ENCODE measurements around the gene ELMO1. TPM values are rescaled to one million over a fixed set of nuclear protein-coding genes. Genes with fewer than 3 reads are reported as not detected.

ELMO1 gene
- total RNA-seq, 1 donor, result under 0.01 TPM

DNA sequence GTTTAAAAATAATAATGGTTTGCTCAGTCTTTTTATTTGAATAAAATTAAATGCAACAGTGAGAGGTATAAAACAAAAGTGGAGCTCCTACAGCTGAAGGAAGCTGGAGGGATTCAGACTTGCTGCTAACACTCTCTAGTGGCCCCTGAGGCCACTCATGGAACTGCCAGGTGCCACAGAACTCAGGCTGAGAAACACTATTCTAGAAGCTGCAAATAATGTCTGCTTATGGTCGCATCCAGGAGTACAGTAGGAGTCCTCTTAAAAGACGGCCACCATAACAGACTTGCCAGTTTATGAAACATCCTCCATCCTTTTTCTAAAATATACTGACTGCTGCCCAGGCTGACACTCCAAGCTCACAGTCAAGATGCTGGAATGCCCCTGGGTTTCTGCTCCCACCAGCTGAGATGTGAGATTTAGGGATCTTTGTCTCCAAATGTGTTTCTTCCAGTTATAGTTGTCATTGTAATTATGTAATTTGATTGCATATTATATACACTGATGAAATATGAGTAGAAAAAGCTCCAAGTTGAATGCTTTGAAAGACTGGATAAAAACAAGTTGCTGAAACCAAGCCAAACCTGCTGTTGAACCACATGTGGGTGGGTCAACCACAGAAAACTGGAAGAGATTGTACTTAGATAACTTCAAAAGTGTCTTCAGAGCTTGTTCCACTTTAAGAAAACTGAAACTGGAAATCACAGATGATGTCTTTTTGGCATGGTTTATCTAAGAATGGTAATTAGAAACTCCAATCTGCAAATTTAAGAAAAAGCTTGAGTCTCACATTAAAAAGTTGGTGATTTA lies 510.7 kb downstream of the ELMO1 start:
- H3K4me3 ChIP-seq (ENCODE audit: low read depth, low read length), result no peak overlapping the region
- TF ChIP-seq, protein P1, sequence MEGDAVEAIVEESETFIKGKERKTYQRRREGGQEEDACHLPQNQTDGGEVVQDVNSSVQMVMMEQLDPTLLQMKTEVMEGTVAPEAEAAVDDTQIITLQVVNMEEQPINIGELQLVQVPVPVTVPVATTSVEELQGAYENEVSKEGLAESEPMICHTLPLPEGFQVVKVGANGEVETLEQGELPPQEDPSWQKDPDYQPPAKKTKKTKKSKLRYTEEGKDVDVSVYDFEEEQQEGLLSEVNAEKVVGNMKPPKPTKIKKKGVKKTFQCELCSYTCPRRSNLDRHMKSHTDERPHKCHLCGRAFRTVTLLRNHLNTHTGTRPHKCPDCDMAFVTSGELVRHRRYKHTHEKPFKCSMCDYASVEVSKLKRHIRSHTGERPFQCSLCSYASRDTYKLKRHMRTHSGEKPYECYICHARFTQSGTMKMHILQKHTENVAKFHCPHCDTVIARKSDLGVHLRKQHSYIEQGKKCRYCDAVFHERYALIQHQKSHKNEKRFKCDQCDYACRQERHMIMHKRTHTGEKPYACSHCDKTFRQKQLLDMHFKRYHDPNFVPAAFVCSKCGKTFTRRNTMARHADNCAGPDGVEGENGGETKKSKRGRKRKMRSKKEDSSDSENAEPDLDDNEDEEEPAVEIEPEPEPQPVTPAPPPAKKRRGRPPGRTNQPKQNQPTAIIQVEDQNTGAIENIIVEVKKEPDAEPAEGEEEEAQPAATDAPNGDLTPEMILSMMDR (IDR thresholded peaks at IDR 0.05; ENCODE audit: insufficient read depth, low read depth, low read length), result no peak
- no peak for DNase-seq (ENCODE audit: low read depth)

DNA sequence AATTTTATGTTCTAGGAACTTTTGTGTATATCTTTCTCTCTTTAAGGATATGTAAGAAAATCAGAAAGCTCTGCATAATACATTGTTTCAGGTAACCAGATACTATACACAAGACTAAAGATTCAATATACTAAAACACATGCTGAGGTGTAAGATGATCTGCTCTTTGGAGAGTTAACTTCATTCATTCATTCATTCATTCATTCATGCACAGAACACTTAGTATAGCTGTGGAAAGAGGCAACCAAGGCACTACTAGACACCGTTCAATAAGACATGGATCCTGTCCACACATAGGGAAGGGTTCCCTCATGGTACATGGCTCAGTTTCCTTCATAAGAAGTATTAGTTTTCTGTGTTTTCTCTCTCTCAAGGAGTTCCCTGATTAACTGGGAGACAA lies 516.8 kb downstream of the ELMO1 start:
- TF ChIP-seq, protein P1 (IDR thresholded peaks at IDR 0.05; ENCODE audit: insufficient read depth, low read depth, low read length), result no peak
- DNase-seq (ENCODE audit: low read depth), result no peak
- H3K4me3 ChIP-seq (ENCODE audit: low read depth, low read length), result no peak overlapping the region

DNA sequence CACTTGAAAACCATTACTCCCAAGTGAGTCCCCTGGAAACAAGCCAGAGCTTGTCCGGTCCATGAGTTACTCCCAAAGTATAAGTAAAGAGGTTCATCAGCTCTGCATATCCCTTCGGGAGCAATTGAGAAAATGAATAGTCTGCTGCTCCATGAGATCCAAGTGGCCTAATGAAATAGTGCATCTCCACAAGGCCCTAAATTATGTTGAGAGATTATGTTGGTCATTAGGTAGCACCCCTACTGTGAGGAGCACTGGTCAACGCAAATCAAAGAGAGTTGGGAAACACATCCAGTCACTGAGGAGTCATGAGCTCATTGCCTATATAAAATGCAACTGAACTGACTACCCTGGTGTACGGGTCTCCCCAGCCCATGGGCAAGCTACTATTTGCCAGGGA lies 518.9 kb downstream of the ELMO1 start:
- no peak overlapping the region for H3K4me3 ChIP-seq (ENCODE audit: low read depth, low read length)
- no peak for DNase-seq (ENCODE audit: low read depth)
- TF ChIP-seq, protein P1 (IDR thresholded peaks at IDR 0.05; ENCODE audit: insufficient read depth, low read depth, low read length), result no peak

DNA sequence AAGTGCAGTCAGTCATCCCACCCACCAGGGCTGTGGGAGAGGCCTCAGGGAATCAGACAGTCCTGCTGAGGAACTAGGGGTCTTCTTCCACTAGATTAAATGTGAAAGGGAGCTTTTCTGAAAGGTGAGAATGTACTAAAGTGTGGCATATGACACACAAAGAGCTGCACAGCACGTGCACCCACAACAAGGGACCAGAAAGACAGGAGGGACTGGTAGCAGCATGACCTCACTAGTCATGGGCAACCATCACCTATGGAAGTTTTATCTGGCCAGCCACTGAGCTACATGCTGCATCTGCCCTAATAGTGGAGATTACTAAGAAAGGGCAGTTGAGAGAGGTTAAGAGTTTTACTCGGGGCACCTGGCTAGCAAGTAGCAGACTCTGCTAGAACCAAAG lies 519.9 kb downstream of the ELMO1 start:
- H3K4me3 ChIP-seq (ENCODE audit: low read depth, low read length), result no peak overlapping the region
- DNase-seq (ENCODE audit: low read depth), result no peak
- TF ChIP-seq, protein P1 (IDR thresholded peaks at IDR 0.05; ENCODE audit: insufficient read depth, low read depth, low read length), result no peak

DNA sequence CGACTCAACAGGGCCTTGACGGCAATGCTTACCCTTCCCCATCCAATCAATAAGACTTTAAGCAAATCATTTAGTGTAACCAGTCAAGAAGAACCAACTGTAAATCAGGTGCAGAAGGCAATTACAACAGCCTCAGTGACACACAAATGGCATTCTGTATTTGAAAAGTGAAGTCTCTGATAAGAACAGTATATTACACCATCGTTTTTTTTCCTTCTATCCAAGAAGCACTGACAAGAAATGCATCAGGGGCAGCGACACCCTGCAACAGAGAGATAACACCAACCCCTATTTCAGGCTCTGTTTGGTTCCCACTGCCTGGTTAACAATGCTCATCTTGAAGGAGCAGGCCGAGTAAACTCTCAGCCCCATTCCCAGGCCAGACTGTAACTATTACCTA lies 520.4 kb downstream of the ELMO1 start:
- H3K4me3 ChIP-seq (ENCODE audit: low read depth, low read length), result no peak overlapping the region
- TF ChIP-seq, protein P1 (IDR thresholded peaks at IDR 0.05; ENCODE audit: insufficient read depth, low read depth, low read length), result no peak
- DNase-seq (ENCODE audit: low read depth), result no peak

DNA sequence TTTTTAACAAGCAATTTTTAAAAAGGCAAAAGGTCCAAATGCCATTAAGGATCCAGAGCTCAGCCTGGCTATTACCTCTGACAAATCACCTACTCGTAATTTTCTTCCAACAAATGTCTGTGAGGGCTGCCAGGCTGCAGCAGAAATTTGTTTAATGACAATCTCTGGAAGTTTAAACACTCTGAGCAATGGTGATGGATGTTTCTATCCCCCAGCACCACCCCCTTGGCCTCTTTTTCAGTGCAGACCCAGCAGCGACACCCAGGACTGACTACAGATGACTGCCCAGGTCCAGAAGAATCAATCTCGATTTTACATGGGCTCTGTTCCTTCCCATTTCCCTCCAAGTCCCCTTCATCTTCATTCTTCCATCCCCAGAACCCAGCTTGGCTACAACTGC lies 523.0 kb downstream of the ELMO1 start:
- TF ChIP-seq, protein P1 (IDR thresholded peaks at IDR 0.05; ENCODE audit: insufficient read depth, low read depth, low read length), result no peak
- H3K4me3 ChIP-seq (ENCODE audit: low read depth, low read length), result no peak overlapping the region
- no peak for DNase-seq (ENCODE audit: low read depth)

DNA sequence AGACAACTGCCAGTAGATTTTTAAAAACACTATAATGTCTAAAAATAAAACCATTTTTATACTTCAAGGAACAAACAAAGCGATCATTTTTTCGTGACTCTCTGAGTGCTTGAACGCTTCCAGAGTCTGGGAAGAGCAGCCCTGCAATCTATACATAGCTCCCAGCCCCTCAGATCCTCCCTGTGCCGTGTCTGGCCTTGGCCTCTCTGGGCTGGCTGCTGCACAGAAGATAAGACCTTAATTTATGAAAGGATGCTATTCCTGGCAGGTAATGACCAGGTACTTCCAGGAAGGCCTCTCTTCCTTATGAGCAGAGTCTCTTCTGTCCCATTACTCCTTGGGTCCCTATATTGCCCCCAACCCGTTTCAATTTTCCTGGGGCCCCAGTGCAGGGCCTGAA lies 523.5 kb downstream of the ELMO1 start:
- DNase-seq (ENCODE audit: low read depth), result no peak
- no peak overlapping the region for H3K4me3 ChIP-seq (ENCODE audit: low read depth, low read length)
- TF ChIP-seq, protein P1 (IDR thresholded peaks at IDR 0.05; ENCODE audit: insufficient read depth, low read depth, low read length), result no peak

Measured in fibroblast of villous mesenchyme (primary cell).